Measurements from ENCODE around the gene GREM2. TPM values are rescaled to one million over a fixed set of nuclear protein-coding genes. Genes with fewer than 3 reads are reported as not detected.

Gene GREM2
- total RNA-seq, 2 donors from 2014 or later: under 0.01 TPM; not detected in 1

GRCh38 chr1:240613356-240614142 is 1.6 kb upstream of the GREM2 start:
- Histone ChIP-seq H3K9me3 (no peaks in the 10 kb centered on the region), H3K4me1 (peaks cover 5% of the 10 kb centered on the region), H3K27ac (no peak overlapping the region), H3K36me3 (replicated peaks in 1 of 2; ENCODE audit: insufficient read depth in 1 of 2, low read depth in 2 of 2) (no peaks in the 10 kb centered on the region), H3K27me3 (no peaks in the 10 kb centered on the region), H3K4me3 (no peak overlapping the region)
- TF ChIP-seq POLR2A (IDR thresholded peaks at IDR 0.05) (no peak), CTCF (IDR thresholded peaks at IDR 0.05) (no peak)
- DNase-seq (no peak), ATAC-seq (no peak)
- 14 to 26% methylated on average over 5 of the region's 5 CpGs for WGBS, 2 donors
- intact Hi-C loops (cut with DNase I): no loop called here

GRCh38 chr1:240612811-240613210 is 856 bp upstream of the GREM2 start:
- no peak for TF ChIP-seq CTCF (IDR thresholded peaks at IDR 0.05)
- no peak for TF ChIP-seq POLR2A (IDR thresholded peaks at IDR 0.05)
- DNase-seq (no peak), ATAC-seq (no peak)
- H3K9me3 ChIP-seq: no peaks in the 10 kb centered on the region
- peaks cover 5% of the 10 kb centered on the region for H3K4me1 ChIP-seq
- H3K4me3 ChIP-seq: no peak overlapping the region
- no peak overlapping the region for H3K27ac ChIP-seq
- no peaks in the 10 kb centered on the region for H3K27me3 ChIP-seq
- intact Hi-C loops (cut with DNase I): no loop called here
- H3K36me3 ChIP-seq (replicated peaks in 1 of 2; ENCODE audit: insufficient read depth in 1 of 2, low read depth in 2 of 2): no peaks in the 10 kb centered on the region
- WGBS, 2 donors: 54 to 72% methylated on average over 6 of the region's 6 CpGs

DNA sequence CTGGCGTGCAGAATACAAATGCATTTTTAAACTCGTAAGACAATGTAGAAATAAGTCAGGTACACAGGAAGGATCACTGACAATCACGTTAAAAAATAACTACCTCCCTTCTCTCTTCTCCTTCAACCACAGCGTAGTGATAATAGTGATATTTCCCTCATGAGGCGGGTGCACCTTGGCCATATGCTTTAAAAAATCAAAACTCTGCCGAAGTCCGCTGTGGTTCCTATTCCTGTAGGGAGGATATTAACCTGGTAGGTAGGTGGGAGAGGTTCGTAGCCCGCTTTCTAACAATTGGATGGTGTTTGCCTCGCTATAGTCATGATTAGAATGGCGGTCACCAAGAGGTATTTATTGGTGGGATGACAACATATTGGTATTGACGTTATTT is 732 bp downstream of the GREM2 start:
- intact Hi-C loops (cut with DNase I): no loop called here
- DNase-seq: no peak

GRCh38 chr1:240610636-240611035 is 1.3 kb downstream of the GREM2 start:
- 20 to 30% methylated on average over 6 of the region's 6 CpGs for WGBS, 2 donors
- intact Hi-C loops (cut with DNase I): no loop called here
- Histone ChIP-seq H3K36me3 (replicated peaks in 1 of 2; ENCODE audit: insufficient read depth in 1 of 2, low read depth in 2 of 2) (no peaks in the 10 kb centered on the region), H3K4me1 (peaks cover 5% of the 10 kb centered on the region), H3K4me3 (no peak overlapping the region), H3K27ac (no peak overlapping the region), H3K27me3 (no peaks in the 10 kb centered on the region), H3K9me3 (no peaks in the 10 kb centered on the region)
- ATAC-seq (no peak), DNase-seq (no peak)
- TF ChIP-seq CTCF (IDR thresholded peaks at IDR 0.05): no peak
- no peak for TF ChIP-seq POLR2A (IDR thresholded peaks at IDR 0.05)

More for the DNA sequence above, 732 bp downstream of the GREM2 start:
- Histone ChIP-seq H3K4me3 (peak overlapping the region; percentile 3 to 24), H3K36me3 (replicated peaks in 1 of 2; ENCODE audit: insufficient read depth in 1 of 2, low read depth in 2 of 2) (no peaks in the 10 kb centered on the region), H3K27ac (no peak overlapping the region), H3K27me3 (no peaks in the 10 kb centered on the region), H3K4me1 (peaks cover 5% of the 10 kb centered on the region), H3K9me3 (no peaks in the 10 kb centered on the region)
- 14 to 20% methylated on average over 12 of the region's 12 CpGs for WGBS, 2 donors
- TF ChIP-seq POLR2A (IDR thresholded peaks at IDR 0.05) (no peak), CTCF (IDR thresholded peaks at IDR 0.05) (no peak)
- no peak for ATAC-seq

GRCh38 chr1:240609527-240610060 is 2.4 kb downstream of the GREM2 start:
- H3K27me3 ChIP-seq: no peaks in the 10 kb centered on the region
- H3K36me3 ChIP-seq (replicated peaks in 1 of 2; ENCODE audit: insufficient read depth in 1 of 2, low read depth in 2 of 2): no peaks in the 10 kb centered on the region
- no peaks in the 10 kb centered on the region for H3K9me3 ChIP-seq
- TF ChIP-seq CTCF (IDR thresholded peaks at IDR 0.05) (no peak), POLR2A (IDR thresholded peaks at IDR 0.05) (no peak)
- H3K4me3 ChIP-seq: no peak overlapping the region
- ATAC-seq (no peak), DNase-seq (no peak)
- WGBS, 2 donors: 33 to 38% methylated on average over 6 of the region's 6 CpGs
- intact Hi-C loops (cut with DNase I): no loop called here
- no peak overlapping the region for H3K27ac ChIP-seq
- H3K4me1 ChIP-seq: peaks cover 5% of the 10 kb centered on the region
